Activated CD4-positive, alpha-beta T cell treated with anti-CD3 and anti-CD28 coated beads for 24 hours (primary cell): ENCODE measurements around the gene CHST11.

Experiments
- DNase-seq, 2 donors: peaks; one replicate each; pipeline ENCODE4 v3.0.0-alpha.2; 2020; ENCODE audit warnings: low read depth in 2 of 2

CHST11 gene

DNA sequence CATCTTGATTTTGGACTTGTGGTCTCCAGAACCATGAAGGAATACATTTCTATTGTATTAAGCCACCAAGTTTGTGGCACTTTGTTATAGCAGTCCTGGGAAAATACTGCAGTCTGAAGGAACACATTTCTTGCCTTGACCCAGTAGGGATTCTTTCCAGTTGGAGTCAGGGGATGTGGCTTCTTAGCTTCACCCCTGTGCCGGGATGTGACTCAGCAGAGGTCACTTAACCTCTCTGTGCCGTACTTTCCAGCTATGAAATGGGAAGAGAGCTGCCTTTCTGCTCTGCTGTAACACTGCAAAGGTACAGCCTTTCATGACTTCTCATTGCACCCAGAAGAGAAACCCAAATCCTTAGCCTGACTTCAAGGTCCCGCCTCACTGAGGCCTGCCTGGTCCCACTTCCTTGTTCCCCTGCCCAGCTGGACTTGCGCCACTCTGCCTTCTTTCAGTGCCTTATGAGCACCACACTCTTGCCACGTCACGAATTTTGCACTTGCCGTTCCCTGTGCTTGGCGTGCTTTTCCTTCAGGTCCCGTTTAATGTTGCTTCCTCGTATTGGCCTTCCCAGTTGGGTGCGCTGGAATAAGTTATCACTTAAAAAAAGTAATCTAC, 24.2 kb downstream of the CHST11 start:
- DNase-seq = no peak

DNA sequence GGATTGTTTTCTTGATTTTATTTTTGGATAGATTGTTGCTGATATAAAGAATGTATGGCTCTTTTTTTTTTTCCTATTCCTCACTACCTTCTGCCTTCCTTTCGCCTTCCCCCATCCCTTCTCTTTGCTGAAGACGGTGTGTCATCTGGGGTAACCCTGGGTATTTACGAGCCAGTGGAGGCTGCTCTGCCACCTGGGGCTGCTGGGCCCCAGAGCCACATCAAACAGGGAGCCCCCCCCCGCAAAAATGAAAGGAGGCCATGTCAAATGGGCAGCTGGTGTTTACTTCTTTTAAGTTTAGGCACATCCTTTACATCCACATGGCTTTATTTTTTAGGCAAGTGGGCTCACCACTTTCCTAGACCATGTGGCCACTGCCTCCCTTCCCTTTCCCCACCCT, 25.4 kb downstream of the CHST11 start:
- DNase-seq = no peak

DNA sequence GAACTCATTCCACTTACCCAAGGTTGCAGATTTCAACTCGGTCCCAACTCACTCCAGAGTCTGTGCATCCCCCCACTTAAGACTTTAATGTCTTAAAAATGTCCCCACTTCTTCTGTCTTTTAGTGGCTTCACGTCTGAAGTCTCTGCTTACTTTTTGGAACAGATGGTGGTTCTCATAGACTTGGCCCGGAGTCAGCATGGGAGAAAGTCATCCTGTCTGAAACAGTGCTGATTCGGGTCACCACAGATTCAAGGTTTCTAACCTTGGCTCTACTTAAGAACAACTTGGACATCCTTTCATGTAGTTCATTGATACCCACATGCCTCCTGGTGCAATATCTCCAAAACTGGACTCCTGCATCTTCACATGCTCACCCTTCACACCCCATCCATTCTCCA, 26.0 kb downstream of the CHST11 start:
- DNase-seq = no peak

DNA sequence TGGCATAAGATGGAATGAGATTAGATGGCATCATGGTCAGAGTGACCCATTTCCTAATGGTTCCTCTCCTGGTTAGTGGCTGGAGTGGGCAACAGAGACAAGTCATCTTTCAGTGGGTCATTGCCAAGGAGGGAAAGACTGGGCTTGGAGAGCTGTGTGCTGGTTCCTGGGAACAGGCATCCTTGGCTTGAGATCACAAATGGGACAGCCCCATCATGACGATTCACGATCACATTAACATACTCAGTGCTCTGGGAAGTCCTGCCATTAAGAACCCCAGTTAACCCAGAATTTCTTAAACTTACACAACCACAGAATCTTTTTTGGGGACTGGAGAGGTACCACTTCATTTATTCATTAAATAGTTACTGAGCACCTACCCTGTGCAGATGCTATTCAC, 27.3 kb downstream of the CHST11 start:
- no peak for DNase-seq

DNA sequence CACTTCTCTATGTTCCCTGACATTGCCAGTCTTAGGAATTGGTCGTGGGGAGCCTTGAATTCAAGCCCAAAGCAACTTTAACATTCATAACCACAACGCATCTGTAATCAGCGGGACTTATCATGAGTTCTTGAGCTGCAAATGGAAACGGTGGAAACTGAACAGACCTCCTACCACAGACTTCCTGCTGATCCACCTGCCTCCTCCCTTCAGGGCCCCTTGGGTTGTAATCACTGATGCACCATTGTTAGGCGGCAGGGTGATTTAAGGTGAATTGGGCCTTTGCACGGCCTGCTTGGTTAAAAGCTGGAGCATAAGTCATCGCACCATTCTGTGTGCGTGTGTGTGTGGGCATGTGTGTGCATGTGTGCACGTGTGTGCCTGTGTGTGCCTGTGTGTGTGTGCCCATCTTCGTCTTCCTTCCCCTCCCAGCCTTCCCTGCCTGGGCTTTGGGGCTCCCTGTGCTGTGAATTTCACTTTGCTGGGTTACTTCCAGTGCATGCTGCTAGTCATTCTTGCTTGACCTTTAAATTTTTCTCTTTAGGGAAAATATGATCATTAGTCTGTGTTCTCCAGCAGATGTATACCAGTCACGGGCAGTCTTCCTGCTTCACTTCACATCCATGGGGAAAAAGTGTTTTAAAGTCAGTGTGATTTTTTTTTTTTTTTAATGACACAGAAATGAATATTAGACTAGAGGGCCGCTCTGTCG, 29.1 kb downstream of the CHST11 start:
- DNase-seq = no peak

DNA sequence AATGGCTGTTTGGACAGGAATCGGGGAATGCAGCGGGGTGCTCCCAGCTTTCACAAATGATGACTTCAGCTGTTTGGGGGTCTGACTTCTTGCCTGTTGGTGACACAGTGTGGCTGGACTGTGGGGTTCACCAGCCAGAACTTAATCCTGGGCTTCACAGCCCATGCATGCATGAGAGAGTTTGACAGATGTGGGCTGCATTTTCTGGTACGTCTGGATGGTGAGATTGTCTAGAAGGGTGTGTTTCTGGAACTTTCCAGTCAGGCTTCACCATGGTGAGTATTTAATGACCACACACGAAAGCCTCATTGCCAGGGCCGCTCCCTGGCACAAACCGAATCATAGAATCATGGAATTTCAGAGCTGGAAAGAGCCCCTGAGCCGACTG, 29.6 kb downstream of the CHST11 start:
- DNase-seq = no peak

DNA sequence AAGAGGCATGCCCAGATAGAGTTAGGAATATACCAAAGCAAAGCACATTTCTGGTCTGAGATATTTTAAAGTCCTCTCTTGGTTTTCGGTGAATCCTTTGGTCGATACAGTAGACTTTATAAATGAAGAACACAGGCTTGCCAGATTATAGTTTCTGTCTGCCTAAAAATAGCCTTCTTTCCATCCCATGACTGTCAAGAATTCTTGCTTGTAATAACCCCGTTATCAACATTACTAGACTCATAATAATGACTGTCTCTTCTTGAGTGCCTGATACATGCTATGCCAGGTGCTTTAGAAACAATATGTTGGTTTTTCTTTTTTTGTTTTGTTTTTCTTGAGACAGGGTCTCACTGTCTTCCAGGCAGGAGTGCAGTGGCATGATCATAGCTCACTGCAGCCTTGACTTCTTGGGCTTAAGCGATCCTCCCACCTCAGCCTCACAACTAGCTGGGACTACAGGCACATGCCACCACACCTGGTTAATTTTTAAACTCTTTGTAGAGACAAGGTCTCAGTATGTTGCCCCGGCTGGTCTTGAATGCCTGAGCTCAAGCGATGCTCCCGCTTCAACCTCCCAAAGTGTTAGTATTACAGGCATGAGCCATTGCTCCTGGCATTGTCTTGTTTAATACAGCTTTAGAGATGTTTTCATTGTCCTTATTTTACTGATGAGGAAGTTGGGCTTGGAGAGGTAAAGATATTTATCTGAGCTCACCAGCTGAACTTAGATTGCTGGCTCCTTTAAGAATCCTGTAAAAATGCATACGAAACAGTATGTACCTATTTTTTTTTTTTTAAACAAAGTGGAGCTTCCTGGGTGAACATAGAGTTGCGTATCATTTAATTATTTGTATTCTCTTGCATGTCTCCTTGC, 30.4 kb downstream of the CHST11 start:
- no peak for DNase-seq

DNA sequence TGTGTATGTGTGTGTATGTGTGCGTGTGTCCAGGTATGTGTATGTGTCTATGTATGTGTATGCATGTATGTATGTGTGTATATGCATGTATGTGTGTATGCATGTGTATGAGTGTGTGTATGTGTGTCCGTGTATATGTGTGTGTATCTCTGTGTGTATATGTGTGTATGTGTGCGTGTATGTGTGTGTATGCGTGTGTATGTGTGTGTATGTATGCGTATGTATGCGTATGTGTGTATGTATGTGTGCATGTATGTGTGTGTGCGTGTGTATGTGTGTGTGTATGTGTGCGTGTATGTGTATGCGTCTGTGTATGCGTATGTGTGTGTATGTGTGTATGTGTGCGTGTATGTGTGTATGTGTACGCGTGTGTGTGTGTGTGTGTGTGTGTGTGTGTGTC, 31.6 kb downstream of the CHST11 start:
- no peak for DNase-seq

DNA sequence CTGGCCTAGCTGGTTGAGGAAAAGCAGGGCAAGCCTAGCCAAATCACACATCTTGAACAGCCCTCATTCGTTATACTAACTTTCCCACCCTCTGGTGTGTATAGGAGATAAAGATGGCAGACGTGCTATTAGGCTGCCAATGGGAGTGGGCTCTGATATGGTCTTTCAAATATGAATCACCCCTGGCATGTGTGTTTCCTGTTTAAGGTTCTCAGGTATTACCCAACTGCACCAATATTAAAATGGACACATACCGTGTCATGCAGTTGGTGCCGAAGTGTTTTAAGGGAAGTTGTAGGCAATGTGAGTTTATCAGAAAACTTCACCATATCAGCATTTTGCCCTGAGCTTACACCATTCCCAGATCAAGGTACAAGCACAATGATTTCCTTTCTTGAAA, 33.4 kb downstream of the CHST11 start:
- no peak for DNase-seq

DNA sequence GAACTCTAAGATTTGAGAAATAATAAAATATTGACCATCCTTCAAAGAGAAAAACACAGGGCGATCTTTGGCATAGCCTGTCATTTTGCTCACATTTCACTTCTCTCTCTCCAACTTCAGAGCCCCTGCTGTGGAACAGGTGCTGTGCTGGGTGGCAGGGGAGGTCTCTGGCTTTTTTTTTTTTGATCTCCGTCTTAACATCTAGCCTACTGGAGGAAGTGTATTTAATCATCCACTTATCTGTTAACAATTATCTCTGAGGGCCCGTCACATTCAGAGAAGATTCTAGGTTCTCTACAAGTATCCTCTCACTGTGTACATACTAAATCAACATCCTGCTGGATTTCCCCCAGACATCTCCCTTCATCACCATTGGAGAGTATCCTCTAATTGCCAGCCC, 34.1 kb downstream of the CHST11 start:
- no peak for DNase-seq

DNA sequence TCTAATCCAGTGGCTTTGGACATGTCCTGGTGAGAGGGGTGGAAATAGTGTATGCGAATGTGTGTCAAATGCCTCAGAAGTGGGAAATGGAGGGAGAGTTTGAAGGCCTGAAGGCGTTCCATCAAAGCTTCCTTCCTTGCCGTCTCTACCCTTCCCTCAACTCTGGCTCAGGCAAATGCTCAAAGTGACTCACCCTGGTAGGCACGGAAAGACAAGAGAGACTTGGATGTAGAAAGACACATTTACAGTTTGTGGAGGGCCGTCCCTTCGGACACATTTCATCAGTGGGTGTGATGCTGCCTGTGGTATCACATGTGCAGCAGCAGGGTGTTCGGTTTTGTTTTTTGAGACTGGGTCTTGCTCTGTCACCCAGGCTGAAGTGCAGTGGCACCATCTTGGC, 36.7 kb downstream of the CHST11 start:
- no peak for DNase-seq

DNA sequence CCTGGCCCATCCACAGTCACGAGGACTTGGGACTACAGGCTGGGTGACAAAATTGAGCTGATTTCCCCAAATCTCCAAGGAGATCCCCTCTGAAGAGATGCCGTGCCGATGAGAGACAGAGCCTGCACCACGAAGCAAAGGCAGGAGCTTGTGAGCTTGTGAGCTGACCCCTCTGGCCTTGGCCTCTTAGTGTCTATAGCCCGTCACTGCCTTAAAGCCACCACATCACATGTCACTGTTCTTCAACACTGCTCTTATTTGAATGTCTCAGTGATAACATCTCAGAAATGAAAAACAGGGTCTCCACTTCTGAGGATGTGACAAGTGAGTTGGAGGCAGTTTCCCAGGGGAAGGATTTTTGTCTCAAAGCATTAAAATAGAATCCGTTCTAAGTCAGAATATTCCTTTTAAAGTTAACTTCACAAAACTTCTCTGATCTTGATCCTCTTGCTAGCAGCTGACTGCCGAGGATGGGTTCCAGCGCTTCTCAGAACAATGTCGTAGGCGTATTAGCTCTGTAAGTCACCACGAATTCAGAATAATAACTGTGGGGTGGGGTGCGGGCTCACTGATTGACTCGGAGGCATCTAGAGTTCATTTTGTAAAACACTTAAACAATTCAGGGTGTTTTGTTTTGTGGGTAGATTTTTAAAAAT, 37.5 kb downstream of the CHST11 start:
- peak; percentile 60 to 63 for DNase-seq

DNA sequence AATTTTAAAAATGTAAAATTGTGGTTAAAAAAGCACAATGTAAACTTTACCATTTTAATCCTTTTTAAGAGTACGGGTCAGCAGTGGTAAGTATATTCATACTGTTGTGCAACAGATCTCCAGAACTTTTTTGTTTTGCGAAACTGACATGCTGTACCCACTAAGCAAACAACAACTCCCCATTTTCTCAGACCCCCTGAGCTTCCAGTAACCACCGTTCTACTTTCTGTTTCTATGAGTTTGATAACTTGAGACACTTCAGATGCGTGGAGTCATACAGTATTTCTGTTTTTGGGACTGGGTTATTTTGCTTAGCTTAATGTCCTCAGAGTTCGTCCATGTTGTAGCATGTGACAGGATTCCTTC, 38.0 kb downstream of the CHST11 start:
- no peak for DNase-seq

DNA sequence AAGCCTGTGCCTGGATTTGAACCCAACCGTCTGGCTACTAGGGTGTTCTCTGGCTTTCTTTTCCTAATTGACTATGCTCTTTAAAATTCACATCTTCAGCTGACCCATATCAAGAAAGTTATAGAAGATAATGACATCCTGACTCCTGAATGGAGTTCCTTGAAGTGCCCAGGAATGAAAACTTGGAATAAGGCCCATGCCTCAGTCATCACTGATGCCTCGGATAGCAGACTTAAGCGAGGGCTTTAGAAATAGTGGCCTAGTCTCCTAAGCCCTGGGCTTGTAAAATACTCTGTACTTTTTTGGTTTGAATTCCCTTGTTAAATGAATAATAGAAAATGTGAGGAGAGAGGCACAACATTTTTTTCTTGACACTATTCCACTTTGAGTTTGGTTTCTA, 39.0 kb downstream of the CHST11 start:
- DNase-seq = no peak

DNA sequence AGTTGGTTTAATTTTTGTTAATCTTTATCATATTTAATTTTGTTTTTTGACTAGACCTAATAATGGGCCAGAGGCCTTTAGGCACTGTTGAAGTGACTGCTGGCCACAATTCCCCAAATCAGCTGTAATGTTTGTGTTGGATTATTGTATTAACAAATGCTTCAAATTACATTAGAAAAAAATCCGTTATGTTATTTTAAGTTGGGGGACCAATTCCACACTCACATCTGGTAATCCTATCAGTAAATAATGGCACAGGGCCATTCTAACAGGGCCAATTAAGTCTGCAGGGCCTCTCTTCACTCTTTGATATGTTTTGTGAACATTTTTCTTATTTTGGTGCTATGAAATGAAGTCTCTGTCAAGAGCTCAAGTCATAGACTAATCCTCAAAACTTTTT, 39.6 kb downstream of the CHST11 start:
- DNase-seq = no peak

DNA sequence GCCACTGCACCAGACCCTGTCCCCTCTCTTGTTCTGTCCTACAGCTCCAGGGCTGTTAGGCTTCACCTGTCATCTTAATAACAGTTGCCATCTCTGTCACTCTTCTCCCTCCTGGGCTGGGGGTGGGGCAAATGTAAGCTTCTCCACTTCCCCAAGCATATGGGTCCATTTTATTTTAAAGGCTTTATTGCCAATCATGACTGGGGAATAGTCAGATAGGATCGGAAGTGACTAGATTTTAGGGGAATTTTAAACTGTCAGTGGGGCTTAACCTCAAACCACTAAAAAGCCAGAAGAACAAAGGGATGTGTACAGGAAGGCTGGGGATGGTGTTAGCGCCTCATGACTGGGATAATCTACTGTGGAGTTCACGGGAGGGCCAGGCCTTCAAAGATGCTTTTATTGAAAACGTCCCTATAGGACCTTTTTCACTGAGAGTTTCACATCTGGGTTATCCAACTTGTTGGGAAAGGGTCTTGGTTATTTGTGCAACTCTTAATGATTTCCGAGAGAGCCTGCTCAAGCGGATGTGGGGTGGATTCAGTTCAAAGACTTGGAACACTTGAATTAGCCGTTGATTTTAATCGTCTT, 41.6 kb downstream of the CHST11 start:
- DNase-seq = no peak

DNA sequence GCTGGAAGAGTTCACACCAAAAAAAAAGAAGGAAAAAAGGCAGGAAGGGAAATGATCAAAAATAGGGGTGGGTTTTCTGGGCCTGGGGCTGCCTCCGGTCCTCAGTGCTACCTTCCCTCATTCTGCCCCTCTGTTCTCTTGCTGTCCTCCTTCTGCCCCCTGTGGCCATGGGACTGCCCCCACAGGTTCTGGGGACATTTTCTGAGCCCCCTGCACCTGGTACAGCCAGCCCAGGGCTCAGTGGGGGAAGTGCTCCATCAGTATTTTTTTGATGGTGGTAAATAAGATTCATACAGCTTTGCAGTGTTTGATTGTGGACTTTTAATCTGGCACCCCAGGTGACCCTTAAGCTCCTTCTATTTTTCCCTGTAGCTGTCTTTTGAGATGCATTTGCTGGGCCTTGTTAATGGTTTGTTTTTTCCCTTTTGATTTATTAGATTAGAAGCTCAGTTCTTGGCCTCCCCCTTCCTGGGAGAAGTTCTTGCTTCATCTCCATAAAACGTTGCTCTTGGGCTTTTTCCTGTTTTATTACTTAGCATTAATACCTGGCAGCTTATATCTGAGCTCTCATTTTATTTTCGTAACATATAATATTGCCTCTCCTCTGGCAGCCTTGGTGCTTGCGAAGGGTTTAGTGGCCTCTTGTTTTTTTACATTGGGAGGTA, 43.1 kb downstream of the CHST11 start:
- no peak for DNase-seq

DNA sequence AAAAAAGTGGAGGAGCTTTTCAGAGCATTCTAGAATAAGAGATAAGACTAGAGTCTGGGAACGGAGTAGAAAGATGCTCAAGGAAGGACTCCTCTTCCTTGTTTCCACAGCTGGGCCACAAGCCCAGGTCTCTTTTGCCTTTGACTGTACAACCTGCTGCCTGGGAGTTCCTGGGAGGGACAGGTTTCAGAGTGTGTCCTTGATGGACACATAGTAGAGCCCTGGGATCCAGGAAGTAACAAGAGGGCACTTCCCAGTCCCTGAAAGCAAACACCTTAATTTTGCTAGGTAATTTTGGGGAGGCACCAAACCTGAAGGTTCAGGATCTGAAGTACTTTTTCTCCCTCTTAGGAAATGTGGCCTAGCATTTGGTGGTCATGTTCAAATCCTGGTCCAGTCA, 44.4 kb downstream of the CHST11 start:
- DNase-seq = no peak

DNA sequence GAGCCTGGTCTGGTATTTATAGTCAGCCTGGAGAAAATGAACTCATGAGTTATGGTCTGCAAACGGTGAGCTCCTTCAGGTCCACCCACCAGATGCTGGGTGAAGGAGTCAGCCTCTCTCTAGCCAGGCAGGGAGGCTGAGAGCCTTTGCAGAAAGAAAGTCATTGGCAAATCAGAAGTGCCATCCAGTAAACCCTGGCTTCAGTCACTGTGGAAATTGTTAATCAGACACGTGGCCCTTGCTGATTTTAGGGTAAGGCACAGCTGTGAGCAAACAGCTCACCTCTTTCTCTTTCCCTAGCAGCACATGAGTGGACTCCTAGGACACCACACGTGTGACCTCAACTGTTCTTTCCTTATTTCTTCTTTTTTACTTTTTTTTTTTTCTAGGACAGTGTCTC, 44.9 kb downstream of the CHST11 start:
- no peak for DNase-seq

DNA sequence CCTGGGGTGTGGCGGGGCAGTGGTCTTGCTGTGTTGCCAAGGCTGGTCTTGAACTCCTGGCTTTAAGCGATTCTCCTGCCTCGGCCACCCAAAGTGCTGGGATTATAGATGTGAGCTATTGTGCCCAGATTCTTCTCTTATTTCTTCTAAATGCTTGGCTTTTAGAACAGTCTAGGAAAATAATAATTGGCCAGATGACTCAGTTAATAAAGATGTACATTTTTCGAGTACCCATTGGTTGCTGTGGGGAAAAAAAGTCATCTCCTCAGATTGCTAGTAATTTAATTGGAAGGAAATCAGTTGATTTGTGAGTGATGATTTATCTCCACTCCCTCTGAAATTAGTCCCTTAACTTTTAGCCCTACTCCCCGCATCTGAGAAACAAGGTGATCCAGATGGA, 45.5 kb downstream of the CHST11 start:
- no peak for DNase-seq

DNA sequence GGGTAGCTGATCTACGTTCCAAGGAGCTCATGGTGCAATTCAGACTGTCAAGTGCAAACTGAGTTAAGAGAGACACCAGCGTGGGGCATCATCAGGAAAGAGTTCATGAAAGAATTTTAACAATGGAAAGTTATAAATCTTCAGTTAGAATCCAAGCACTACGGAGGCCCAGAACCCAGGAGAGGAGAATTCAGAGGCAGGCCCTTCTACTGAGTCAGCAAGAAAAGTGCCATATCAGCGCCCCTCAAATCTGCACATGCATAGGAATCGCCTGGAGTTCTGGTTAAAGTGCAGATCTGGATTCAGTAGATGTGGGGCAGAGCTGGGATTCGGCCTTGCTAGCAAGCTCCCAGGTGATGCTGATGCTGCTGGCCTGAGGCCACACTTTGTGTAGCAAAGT, 45.9 kb downstream of the CHST11 start:
- no peak for DNase-seq

DNA sequence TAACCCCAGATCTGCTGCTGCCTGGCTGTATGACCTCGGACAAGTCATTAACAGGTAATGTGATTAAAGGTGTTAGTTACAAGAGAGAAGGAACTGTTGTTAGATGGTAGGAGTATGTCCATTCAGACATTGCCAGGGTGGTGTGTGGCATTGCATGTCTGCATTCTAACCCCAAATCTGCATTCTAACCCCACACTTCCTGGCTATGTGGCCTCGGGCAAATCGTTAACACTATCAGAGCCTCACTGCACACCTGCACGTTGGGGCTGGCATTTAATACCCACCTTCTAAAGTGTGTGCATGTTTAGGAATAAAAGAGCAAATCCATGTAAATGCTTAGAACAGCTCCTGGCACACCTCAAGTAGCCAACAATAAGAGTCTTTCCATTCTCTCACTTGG, 46.4 kb downstream of the CHST11 start:
- no peak for DNase-seq
